Mesendoderm (in vitro differentiated cells): ENCODE measurements around the gene KIF16B.

ENCODE experiments used
- DNase-seq: peaks from one replicate; pipeline ENCODE4 v3.0.0; 2013
- H2AK5ac ChIP-seq: 2 replicates; pipeline ENCODE4 v1.6.1; 2013; ENCODE audit warnings: low read length, inconsistent platforms
- H2BK120ac ChIP-seq: 2 replicates; pipeline ENCODE4 v1.6.1; 2013; ENCODE audit warnings: low read depth, mild to moderate bottlenecking, low read length, moderate library complexity, mixed read lengths
- H2BK15ac ChIP-seq: replicated peaks from 2 replicates; pipeline ENCODE4 v1.6.1; 2013; ENCODE audit warnings: low read depth, mild to moderate bottlenecking, moderate library complexity
- H2BK5ac ChIP-seq: 2 replicates; pipeline ENCODE4 v1.6.1; 2013; ENCODE audit warnings: low read length, inconsistent platforms
- H3K18ac ChIP-seq: 2 replicates; pipeline ENCODE4 v1.6.1; 2013; ENCODE audit warnings: mild to moderate bottlenecking, low read length, mixed read lengths
- H3K23ac ChIP-seq: one replicate; pipeline ENCODE4 v1.6.1; 2013; ENCODE audit warnings: low read length
- H3K27ac ChIP-seq: 2 replicates; pipeline ENCODE4 v1.5.1; 2013; ENCODE audit warnings: low read depth, mild to moderate bottlenecking, inconsistent platforms, low read length, moderate library complexity
- H3K27me3 ChIP-seq: 2 replicates; pipeline ENCODE4 v1.6.1; 2013; ENCODE audit warnings: low read length, control low read depth, mild to moderate bottlenecking, inconsistent platforms; ENCODE audit not compliant: insufficient read depth, poor library complexity
- H3K36me3 ChIP-seq: 2 replicates; pipeline ENCODE4 v1.6.1; 2013; ENCODE audit warnings: low read length, inconsistent platforms; ENCODE audit not compliant: control insufficient read depth, insufficient read depth
- H3K4ac ChIP-seq: one replicate; pipeline ENCODE4 v1.6.1; 2013; ENCODE audit warnings: low read depth, mild to moderate bottlenecking, low read length, moderate library complexity
- H3K4me1 ChIP-seq: 2 replicates; pipeline ENCODE4 v1.6.1; 2013; ENCODE audit warnings: low read depth, low read length, inconsistent platforms; ENCODE audit not compliant: control insufficient read depth
- H3K4me2 ChIP-seq: 2 replicates; pipeline ENCODE4 v1.6.1; 2013; ENCODE audit warnings: low read length
- H3K4me3 ChIP-seq: 2 replicates; pipeline ENCODE4 v1.5.1; 2013; ENCODE audit warnings: mild to moderate bottlenecking, low read length
- H3K56ac ChIP-seq: one replicate; pipeline ENCODE4 v1.6.1; 2013; ENCODE audit warnings: low read length
- H3K79me1 ChIP-seq: 2 replicates; pipeline ENCODE4 v1.6.1; 2013; ENCODE audit warnings: low read length, inconsistent platforms
- H3K79me2 ChIP-seq: 2 replicates; pipeline ENCODE4 v1.6.1; 2013; ENCODE audit warnings: mild to moderate bottlenecking, low read length; ENCODE audit not compliant: control insufficient read depth, insufficient read depth
- H3K9ac ChIP-seq: 2 replicates; pipeline ENCODE4 v1.6.1; 2013; ENCODE audit warnings: low read length, inconsistent platforms
- H4K5ac ChIP-seq: one replicate; pipeline ENCODE4 v1.6.1; 2013; ENCODE audit warnings: low read length
- H4K8ac ChIP-seq: one replicate; pipeline ENCODE4 v1.6.1; 2013; ENCODE audit warnings: low read depth, mild to moderate bottlenecking, control low read depth, low read length, moderate library complexity
- WGBS: extraction: QIAGEN DNeasy Blood & Tissue Kit; methylation state at CpG from one replicate; pipeline ENCODE4 v1.1.7; 2013; ENCODE audit warnings: low lambda C conversion rate, missing lambda C conversion rate; ENCODE audit not compliant: insufficient coverage; ENCODE audit errors: extremely low coverage; 5-methylcytosine and 5-hydroxymethylcytosine counted together

KIF16B gene

DNA sequence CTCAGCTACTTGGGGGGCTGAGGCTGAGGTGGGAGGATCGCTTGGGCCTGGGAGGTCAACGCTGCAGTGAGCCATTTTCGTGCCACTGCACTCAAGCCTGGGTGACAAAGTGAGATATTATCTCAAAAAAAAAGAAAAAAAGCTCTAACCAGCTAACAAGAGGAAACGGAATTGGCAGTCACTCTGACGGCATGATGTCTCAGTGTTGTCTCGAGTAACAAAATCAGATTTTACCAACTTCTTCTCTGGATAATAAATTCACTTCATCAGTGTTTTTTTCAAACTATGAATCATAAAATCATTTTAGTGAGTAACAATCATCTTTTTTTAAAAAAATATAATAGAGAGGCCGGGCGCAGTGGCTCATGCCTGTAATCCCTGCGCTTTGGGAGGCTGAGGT, 12.6 kb downstream of the KIF16B start:
- Histone ChIP-seq H4K5ac (no peak overlapping the region), H3K18ac (no peak overlapping the region), H3K79me2 (no peaks in the 10 kb centered on the region), H3K4ac (no peak overlapping the region), H2BK120ac (no peak overlapping the region), H3K27ac (no peak overlapping the region), H2BK15ac (no peak overlapping the region), H2BK5ac (no peak overlapping the region), H3K4me2 (no peak overlapping the region), H4K8ac (no peak overlapping the region), H2AK5ac (no peak overlapping the region), H3K4me3 (no peak overlapping the region), H3K56ac (no peak overlapping the region), H3K36me3 (no peaks in the 10 kb centered on the region), H3K27me3 (no peaks in the 10 kb centered on the region), H3K79me1 (peaks cover 11% of the 10 kb centered on the region), H3K4me1 (peaks cover 3% of the 10 kb centered on the region), H3K23ac (no peak overlapping the region), H3K9ac (no peak overlapping the region)
- no peak for DNase-seq
- WGBS: no CpG with 5 or more reads among the region's 9 CpGs

DNA sequence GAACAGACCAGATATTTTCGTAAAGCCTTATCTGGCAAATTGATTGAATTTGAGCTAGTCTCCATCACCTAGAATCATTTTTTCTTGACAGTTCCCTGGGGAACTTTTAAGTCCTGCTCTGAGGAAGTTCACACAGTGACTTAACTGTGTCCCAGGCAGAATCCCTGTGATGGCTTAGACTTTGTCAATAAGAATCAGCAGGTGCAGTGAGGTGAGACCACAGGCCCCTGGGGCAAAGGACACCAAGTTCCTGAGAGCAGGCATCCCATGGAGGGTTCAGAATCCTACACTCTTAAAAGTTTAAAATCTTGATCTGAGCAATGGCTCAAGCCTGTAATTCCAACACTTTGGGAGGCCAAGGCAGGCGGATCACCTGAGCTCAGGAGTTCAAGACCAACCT, 13.0 kb downstream of the KIF16B start:
- Histone ChIP-seq H2BK5ac (no peak overlapping the region), H2AK5ac (no peak overlapping the region), H2BK15ac (no peak overlapping the region), H3K23ac (no peak overlapping the region), H3K79me1 (peaks cover 13% of the 10 kb centered on the region), H4K8ac (no peak overlapping the region), H3K4me2 (no peak overlapping the region), H3K4me1 (peaks cover 3% of the 10 kb centered on the region), H3K27me3 (no peaks in the 10 kb centered on the region), H3K36me3 (no peaks in the 10 kb centered on the region), H2BK120ac (no peak overlapping the region), H3K4me3 (no peak overlapping the region), H3K4ac (no peak overlapping the region), H3K27ac (no peak overlapping the region), H3K56ac (no peak overlapping the region), H3K18ac (no peak overlapping the region), H4K5ac (no peak overlapping the region), H3K79me2 (no peaks in the 10 kb centered on the region), H3K9ac (no peak overlapping the region)
- no peak for DNase-seq
- no CpG with 5 or more reads among the region's 2 CpGs for WGBS

DNA sequence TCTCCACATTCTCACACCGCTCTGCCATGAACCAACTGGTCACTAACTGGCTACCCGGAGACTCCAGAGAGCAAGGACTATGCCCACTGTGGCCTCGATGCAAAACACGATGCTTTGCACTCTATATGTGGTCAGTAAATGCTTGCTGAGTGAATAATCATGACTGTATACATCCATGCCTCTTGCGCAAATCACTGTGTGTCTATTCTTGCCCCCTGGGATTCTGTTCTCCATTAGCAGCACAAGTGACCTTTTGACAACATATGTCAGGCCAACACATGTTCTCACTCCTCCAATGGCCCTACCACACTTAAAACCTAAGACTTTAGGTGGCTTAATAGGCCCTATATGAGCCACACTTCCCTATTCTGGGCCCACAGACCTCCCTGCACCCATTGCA, 16.9 kb downstream of the KIF16B start:
- Histone ChIP-seq H3K18ac (no peak overlapping the region), H3K4ac (no peak overlapping the region)

DNA sequence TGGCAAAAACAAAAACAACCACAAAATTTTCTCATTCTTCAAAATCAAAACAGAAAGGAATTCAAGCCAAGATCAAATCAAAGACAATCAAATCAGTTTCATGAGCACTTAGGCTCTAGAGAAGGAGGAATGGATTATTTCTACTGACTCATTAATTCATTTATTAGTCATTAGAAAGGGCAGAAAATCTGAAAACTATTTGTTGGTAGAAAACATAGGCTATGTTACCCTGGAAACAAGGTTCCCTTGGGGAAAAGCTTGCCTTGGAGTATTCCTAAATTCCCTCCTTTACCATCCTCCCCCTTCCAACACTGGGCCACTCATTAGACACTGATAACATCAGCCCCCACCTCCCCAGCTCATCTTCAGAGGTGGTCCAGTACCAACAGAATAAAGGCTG, 17.5 kb downstream of the KIF16B start:
- no peak overlapping the region for H2BK5ac ChIP-seq
- H3K9ac ChIP-seq: no peak overlapping the region
- H3K27me3 ChIP-seq: no peaks in the 10 kb centered on the region
- H3K36me3 ChIP-seq: no peaks in the 10 kb centered on the region
- H3K27ac ChIP-seq: no peak overlapping the region
- no peaks in the 10 kb centered on the region for H3K79me2 ChIP-seq
- no peak for DNase-seq
- no peak overlapping the region for H2BK120ac ChIP-seq
- H3K4me3 ChIP-seq: no peak overlapping the region
- no peak overlapping the region for H2BK15ac ChIP-seq
- no peak overlapping the region for H2AK5ac ChIP-seq
- H3K18ac ChIP-seq: no peak overlapping the region
- H3K56ac ChIP-seq: no peak overlapping the region
- no peak overlapping the region for H4K8ac ChIP-seq
- H3K4ac ChIP-seq: no peak overlapping the region
- H4K5ac ChIP-seq: no peak overlapping the region
- peaks cover 11% of the 10 kb centered on the region for H3K79me1 ChIP-seq
- H3K4me2 ChIP-seq: no peak overlapping the region
- H3K4me1 ChIP-seq: no peaks in the 10 kb centered on the region
- H3K23ac ChIP-seq: no peak overlapping the region

More for the DNA sequence above, 16.9 kb downstream of the KIF16B start:
- no peak overlapping the region for H2BK120ac ChIP-seq
- H2AK5ac ChIP-seq: no peak overlapping the region
- no peak overlapping the region for H3K23ac ChIP-seq
- no peak overlapping the region for H4K5ac ChIP-seq
- H3K27me3 ChIP-seq: no peaks in the 10 kb centered on the region
- no peak overlapping the region for H2BK5ac ChIP-seq
- no peak overlapping the region for H3K4me3 ChIP-seq
- H3K79me2 ChIP-seq: no peaks in the 10 kb centered on the region
- H3K4me2 ChIP-seq: no peak overlapping the region
- H3K9ac ChIP-seq: no peak overlapping the region
- H3K36me3 ChIP-seq: no peaks in the 10 kb centered on the region
- no peak overlapping the region for H2BK15ac ChIP-seq
- H3K4me1 ChIP-seq: no peaks in the 10 kb centered on the region
- H3K56ac ChIP-seq: no peak overlapping the region
- no peak for DNase-seq
- no peak overlapping the region for H3K27ac ChIP-seq
- no CpG with 5 or more reads among the region's 5 CpGs for WGBS
- no peak overlapping the region for H4K8ac ChIP-seq
- peaks cover 11% of the 10 kb centered on the region for H3K79me1 ChIP-seq

DNA sequence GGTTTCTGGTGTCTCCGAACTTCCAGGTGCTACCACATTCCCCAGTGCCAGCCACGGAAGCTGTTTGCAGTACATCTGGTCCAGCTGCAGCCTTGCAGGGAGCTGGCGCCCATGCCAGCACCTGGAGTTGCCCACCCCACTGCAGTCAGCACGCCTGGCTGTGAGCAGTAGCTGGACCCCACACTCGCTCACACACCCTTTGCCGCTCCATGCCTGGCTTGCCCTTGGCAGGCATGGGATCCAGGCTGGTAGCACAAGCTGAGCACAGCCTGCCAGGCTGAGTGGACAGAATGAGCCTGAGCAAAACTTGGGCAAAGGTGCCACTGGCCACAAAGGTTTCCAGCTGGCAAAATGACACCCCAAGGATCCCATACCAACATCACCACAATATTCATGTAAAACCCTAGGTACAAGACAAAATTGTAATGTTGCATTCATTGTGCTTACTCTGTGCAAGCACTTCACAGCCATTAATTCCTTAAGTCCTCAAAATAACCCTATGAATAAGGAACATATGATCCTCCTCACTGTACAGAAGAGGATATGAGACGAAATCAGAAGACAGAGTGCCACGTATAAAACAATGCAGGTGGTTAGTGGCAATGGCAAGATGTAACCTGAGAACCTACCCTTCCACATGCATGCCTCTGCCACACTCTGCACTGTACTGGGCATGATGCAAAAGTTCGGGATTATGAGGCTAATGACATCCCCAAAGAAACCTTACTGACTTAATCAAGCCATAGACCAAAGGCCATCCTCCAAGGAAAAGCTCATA, 18.3 kb downstream of the KIF16B start:
- no peak overlapping the region for H3K27ac ChIP-seq
- H3K4me2 ChIP-seq: no peak overlapping the region
- no peak overlapping the region for H4K8ac ChIP-seq
- no peak for DNase-seq
- no peak overlapping the region for H2BK15ac ChIP-seq
- H3K4me1 ChIP-seq: no peaks in the 10 kb centered on the region
- no peak overlapping the region for H3K4ac ChIP-seq
- no peak overlapping the region for H4K5ac ChIP-seq
- H3K23ac ChIP-seq: no peak overlapping the region
- H3K56ac ChIP-seq: no peak overlapping the region
- H3K79me1 ChIP-seq: peaks cover 11% of the 10 kb centered on the region
- H2BK5ac ChIP-seq: no peak overlapping the region
- H3K27me3 ChIP-seq: no peaks in the 10 kb centered on the region
- H2BK120ac ChIP-seq: no peak overlapping the region
- H3K4me3 ChIP-seq: no peak overlapping the region
- no peak overlapping the region for H3K18ac ChIP-seq
- WGBS: no CpG with 5 or more reads among the region's 9 CpGs
- no peak overlapping the region for H2AK5ac ChIP-seq
- no peak overlapping the region for H3K9ac ChIP-seq
- no peaks in the 10 kb centered on the region for H3K79me2 ChIP-seq
- no peaks in the 10 kb centered on the region for H3K36me3 ChIP-seq

- no peak overlapping the region for H4K8ac ChIP-seq
- no peak overlapping the region for H3K4me2 ChIP-seq
- no peak overlapping the region for H4K5ac ChIP-seq
- H2BK120ac ChIP-seq: no peak overlapping the region
- no peaks in the 10 kb centered on the region for H3K27me3 ChIP-seq
- H2BK5ac ChIP-seq: no peak overlapping the region
- H3K4me1 ChIP-seq: no peaks in the 10 kb centered on the region
- no peak overlapping the region for H3K27ac ChIP-seq
- no CpG with 5 or more reads among the region's 7 CpGs for WGBS
- H3K79me1 ChIP-seq: peaks cover 11% of the 10 kb centered on the region
- no peak overlapping the region for H3K4me3 ChIP-seq
- no peak overlapping the region for H2BK15ac ChIP-seq
- H3K36me3 ChIP-seq: no peaks in the 10 kb centered on the region
- H3K56ac ChIP-seq: no peak overlapping the region
- no peak overlapping the region for H3K23ac ChIP-seq
- no peak for DNase-seq
- H3K9ac ChIP-seq: no peak overlapping the region
- H3K79me2 ChIP-seq: no peaks in the 10 kb centered on the region
- no peak overlapping the region for H3K4ac ChIP-seq
- no peak overlapping the region for H3K18ac ChIP-seq
- no peak overlapping the region for H2AK5ac ChIP-seq
These were observed 19.6 kb downstream of the KIF16B start for GRCh38 chr20:16553684-16554083.
